NCI-H1105 (cell line): ENCODE results near the gene LHFPL2.

Experiments used
- DNase-seq: peaks from one replicate; lab custom pipeline; 2025; lab: John Stamatoyannopoulos, UW

The LHFPL2 gene

DNA sequence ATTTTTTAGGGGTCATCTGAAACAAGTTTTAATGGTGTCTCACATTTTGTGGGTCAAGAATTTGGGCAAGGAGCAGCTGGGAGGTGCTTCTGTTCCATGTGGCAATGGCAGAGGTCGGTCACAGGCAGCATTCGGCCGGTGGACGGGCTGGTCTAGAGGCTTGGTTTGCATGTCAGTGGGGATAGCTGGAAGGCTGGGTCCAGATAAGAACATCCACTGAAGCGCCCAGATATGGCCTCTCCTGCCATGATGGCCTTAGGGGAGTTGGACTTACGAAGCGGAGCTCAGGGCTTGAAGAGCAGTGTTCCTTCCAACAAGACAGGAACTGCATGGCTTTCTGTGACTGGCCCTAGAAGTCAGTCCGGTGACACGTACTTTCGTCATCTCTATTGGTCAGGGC lies 30.3 kb downstream of the LHFPL2 start:
- no peak for DNase-seq

DNA sequence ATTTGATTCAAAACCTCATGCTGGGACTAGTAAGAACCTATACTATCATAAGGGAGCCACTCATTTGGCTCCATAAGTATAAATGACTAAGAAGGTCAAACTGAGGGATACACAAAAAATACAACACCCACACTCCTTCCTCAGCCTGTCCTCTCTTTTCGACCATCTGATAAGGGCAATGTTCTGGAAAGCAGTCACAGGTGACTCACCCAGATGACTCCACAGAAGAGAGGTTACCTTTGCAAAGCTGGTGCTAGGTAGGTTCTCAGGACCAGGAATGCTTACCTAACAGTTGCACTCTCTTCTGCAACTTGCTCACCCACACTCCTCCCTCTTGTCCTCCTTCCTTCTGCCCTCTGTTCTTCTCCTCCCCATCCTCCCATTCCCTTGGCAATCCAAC lies 32.9 kb downstream of the LHFPL2 start:
- DNase-seq: no peak

DNA sequence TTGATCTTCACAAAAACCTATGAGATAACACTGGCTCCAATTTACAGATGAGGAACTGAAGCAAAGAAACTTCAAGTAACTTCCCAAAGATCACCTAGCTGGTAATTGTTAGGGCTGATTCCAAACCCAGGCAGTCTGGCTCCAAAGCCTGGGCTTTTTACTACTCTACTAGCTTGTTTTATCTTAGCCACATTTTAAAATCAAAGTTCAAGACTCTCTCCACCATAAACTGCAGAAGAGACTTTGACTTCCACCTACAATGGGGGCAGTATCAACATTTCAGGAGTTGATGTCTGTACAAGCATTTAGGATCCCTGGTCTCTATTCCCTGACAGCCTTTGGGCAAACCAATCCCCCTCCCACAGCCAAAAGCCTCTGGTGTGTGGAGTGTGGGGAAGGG lies 33.8 kb downstream of the LHFPL2 start:
- DNase-seq: no peak

DNA sequence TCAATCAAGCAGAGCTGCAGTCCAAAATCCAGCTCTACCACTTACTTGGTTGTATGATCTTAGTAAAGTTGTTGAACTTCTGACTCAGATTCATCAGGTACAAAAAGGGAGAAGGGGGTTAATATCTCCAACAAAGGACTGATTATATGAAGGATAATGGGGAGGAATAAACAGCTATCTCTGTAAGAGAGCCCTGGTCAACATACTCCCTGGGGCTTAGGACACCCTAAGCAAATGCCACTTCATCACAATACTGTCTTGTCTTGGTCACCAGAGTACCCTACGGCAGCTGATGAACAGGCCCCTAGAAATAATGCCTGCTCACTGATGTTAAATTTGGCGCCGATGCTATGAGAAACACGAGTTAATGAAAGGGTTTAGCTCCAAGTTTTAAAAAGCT lies 34.8 kb downstream of the LHFPL2 start:
- no peak for DNase-seq

DNA sequence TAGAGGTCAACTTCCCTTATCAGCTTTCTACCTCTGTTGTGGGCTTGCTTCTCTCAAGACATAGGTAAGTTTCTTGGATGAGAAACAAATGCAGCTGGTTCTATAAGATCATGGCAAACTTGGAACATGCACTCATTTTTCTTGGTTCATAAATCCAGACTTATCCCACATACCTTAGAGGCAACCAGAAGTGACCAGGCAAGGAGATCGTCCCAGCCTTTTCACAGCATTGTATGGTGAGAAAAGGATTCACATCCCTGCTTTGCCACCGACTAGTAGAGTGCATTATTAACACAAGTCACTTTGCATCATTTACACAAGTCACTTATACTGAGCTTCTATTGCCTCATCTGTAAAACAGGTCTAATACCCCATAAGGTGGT lies 35.4 kb downstream of the LHFPL2 start:
- DNase-seq: no peak

DNA sequence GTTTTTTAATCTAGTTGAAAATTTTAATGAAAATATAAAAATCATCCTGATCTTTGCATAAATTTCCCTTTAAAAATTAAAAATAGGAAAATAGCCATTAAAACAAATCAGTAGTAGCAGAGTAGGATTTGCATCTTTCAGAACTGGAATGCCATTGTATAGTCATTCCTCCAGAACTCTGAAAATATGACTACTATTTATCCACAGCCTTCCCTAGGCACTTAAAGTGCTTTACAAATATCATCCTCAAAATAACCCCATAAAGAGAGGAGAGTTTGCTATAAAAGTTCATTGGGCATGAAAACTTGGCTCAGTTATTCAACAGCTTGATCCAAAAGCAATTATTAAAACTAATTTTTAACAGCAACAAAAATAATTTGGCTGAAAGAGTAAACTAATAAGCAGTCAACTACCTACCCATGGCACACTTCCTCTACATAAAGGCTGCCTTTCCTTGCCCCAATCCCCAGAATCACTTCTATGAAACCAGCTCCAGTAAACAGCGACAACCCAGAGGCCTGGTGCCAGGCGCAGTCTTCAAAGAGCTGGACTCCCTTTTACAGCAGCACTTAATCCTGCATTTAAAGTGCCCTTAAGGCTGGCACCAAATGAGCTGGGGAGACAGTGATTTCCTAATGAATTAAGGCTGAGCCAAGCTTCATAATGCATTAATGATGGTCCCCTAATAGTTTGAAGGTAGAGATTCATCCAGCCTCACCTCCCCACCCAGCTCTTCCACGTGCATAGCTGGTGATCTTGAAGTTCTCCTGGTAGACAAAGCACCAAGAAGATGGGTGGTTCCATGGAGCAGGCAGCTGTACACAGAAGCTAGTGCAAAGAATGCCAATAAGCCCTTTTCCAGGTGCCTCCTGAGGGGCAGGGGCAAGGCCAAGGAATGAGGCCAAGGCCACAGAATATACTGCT lies 36.1 kb downstream of the LHFPL2 start:
- no peak for DNase-seq

DNA sequence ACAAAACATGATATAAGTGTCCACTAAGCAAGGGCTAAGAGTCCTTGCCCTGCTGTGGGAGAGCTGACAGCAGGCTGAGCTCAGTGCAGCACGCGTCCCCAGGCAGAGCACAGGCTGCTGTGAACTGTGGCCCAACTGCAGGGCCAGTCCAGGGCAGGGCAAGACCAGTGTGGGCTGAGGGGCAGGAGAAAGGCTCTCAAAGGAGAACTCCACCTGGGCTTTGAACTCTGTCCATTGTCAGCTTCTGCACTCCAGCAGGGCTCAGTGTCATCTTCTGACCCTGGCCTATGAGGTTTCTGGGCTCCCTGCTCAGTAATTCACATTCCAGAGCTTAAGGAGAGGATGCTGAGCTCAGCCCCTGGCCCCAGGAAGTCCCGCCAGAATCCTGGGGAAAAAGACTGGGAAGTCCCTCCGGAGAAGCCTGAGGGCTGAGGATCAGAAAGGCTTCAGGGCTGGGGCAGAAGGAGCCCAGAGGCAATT lies 37.4 kb downstream of the LHFPL2 start:
- no peak for DNase-seq

DNA sequence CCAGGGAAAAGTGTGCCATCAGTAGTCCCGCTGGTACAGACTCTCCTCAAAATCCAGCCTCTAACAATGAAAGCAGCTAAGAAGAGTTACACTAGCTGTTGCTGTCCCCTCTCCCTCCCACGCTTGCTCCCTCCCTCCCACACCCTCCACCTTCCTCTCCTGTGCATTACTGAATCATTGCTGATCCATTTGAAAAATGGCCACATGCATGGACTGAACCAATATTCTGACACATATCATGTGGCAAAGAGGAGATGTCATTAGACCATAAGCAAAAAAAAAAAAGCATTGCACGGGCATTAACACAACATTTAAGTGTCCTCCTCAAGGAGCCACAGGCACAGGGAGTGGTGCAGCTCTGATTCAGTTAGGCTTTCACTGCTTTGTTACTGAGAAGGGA lies 37.9 kb downstream of the LHFPL2 start:
- DNase-seq: no peak

DNA sequence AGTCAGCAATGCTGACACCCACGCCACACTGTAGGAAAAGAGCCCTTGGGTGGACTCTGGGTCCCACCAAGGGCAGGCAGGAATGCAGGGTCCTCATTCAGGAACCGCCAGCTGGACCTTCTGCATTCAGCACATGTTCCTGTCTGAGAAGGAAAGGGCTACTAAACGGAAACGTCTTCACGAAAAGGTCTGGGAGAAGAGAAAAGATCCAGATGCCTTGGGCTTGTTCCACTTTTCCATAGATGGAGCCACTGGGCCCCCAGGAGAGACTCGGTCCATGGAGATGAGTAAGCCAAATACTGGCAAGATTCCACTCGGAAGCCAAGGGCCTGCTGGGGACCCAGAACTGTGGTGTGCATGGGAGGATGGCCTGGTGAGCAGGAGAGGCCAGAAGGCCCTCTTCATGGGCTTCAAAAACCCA lies 38.4 kb downstream of the LHFPL2 start:
- DNase-seq: no peak

DNA sequence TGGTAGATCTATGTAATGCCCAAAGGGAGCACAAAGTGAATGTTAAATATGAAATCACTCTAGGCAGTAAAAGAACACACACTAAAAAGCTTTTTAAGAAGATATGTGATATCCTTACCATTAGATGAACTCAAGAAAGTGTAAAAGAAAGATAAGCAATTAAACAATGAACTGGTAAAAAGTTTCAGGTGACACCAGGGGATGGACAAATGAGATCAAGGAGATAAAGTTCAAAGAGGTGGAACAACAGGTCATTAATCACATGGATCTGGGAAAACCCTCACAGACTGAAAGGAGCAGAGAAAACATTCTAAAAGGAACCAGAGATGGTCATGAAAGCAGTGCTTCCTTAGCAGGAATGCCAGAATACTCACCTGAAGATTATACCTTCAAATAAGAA lies 40.7 kb downstream of the LHFPL2 start:
- no peak for DNase-seq

DNA sequence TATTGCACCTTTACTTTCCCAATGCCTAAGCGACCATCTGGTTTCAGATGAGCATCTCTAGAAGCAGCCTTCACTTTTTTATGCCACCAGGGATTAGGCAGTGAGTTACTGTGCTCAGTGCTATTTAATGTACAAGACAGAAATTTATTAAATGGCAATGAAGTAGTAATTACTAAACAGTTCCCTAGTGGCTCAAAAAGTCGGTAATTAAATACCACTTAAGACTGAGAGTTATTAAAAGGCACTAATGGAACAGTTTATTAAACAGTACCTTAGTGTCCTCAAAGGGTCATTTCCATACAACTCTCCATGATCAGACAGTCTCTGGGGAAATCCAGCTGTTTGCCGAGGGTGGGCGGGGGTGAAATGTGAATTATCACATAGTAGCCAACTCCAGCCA lies 42.3 kb downstream of the LHFPL2 start:
- DNase-seq: no peak

DNA sequence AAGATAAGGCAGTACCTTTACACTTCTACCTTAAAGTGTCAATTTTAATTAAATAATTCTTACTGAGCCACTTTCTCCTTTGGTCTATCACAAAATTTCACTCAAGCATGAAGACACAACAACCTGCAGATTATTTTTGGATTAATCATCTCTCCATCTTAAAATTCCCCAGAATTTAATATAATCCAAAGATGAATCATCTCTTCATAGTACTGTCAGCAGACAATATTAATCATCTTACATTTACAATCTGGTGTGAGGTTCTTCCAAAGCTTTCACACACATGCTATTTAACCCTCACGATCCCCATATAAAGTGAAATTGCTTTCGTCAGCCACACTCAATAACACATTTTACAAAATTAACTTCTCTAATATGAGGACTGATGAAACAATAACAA lies 43.0 kb downstream of the LHFPL2 start:
- DNase-seq: no peak

DNA sequence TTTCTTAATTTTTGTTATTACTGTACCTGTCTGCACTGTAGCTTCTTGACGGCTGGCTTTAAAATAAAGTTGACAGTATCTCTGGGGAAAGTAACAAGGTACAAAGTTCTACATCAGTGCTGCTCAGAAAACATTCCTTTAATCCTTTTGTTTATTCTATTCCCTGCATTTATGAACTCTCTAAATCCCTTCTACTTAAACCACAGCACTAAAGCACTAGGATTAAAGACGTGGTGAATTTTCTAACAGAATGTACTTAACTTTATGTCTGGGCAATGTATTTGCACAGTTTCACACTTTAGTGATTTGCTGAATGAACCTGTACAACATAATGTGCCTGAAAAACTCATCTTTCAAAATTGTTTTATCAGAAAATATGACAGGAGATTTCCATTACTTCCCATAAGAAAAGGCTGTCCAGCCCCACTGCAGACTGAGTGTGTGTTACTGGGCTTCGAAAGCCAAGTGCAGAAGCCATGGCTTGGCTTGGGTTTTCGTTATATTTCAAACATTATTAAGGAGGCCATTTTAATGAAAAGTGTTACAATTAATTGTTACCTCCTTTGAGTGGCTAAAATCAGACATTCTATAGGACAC lies 43.8 kb downstream of the LHFPL2 start:
- no peak for DNase-seq

DNA sequence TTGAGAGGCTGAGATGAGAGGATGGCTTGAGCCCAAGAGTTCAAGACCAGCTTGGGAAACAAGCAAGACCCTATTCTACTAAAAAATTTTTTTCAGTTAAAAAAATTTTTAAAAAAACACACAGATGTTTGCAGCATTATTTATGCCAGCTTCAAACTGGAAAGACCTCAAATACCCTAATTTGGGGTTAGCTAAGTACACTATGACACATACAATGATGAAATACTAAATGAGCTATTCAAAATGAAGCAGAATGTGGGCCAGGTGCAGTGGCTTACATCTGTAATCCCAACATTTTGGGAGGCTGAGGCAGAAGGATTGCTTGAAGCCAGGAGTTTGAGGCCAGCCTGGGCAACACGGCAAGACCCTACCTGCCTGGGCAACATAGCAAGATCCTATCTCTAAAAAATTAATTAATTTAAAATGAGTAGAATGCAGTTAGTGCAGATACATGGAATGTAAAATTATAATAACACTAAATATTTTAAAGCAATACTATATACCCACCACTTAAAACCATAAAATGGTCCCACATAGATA lies 44.9 kb downstream of the LHFPL2 start:
- no peak for DNase-seq

DNA sequence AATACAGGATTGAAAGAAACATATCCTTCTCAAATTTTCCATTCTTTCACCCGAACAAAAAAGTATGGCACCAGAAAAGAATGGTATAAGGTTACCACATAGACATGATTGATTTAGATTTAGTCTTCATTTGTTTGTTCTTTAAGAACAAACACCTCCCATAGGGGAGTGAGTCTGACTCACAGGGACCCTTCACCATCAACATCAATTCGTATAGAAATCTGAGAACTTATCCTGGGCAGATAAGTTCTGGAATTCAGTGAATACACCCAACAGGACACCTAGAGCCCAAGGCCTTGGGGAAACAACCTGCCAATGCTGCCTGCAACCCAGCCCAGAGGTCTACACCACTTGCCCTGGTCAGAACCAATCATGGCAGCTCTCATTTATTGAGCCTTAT lies 46.2 kb downstream of the LHFPL2 start:
- DNase-seq: no peak

DNA sequence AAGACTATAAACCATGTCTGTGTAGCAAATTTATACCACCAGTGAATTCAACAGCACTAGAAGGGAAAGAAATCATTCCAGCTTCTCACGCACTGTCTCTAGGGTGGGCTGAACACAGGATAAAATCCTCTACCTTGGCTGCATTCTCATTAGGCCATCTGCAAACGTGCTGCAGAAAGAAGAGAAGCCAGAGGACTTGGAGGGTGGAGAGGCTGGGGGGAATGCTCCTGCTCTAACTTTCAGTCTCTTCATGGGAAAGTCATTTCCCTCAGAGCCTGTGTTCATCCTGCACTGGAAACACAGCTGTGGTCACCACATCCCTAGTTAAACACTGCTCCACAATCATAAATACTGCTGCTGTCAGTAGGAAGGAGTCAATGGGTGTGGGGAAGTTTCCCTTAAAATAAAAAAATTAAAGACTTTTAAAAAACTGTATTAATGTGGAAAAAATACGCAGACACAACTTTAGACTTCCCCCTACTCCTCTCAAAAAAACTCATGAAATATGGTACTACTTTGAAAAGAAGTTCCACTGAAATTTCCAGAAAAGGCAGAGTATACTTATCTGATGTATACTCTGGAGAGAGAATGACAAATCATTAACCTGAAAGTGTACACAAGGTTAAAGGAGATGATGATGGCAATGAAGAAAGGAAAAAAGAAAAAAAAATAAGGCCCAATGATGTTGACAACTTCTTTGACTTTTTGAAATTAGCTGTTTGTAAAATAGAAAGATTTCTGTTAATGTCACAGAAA lies 46.8 kb downstream of the LHFPL2 start:
- no peak for DNase-seq

DNA sequence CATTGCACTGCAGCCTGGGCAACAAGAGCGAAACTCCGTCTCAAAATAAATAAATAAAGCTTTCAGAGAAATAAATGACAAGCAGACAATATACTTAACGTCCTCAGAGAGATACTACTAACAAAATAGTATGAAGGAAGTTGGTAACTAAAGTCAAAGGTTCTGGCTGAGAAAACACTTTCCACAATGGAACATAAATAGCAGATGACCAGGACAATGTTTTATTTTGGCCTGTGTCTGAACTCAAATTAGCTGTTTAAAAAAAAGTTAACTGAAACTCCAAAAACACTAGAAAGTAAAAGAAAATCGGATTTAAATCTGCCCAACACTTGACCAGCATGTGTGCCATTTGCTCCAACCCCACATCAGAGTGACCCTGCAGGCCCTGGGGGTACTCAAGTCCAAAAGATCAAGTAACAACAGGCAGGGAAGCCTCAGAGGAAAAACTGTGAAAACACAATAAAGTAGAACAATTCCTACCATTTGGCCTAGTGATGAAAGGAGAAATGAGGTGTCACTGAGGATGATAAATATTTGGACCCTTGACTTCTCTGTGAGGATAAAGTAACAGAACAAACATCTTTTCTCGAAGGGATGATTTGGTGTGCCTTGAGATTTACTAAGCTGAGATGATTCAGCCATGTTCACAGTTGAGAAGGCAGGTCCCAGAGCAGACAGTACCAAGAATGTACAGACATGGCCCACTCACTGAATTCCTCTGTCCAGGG lies 47.7 kb downstream of the LHFPL2 start:
- DNase-seq: no peak

DNA sequence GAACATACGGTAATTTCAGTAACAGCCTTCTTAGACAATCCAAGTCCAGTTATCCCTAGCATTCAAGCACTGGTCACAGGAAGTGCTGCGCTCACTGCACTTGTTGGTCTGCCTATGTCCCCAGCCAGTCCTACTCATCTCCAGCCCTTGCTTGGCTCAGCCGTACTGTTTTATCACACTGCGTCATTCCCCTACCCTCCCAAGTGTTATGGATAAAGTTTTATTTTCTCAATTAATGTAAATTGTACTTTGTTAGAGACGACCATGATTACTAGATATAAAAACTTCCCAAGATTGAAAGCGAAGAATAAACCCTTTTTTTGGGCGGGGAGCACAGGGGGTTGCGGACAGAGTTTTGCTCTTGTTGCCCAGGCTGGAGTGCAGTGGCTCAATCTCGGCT lies 49.6 kb downstream of the LHFPL2 start:
- no peak for DNase-seq

DNA sequence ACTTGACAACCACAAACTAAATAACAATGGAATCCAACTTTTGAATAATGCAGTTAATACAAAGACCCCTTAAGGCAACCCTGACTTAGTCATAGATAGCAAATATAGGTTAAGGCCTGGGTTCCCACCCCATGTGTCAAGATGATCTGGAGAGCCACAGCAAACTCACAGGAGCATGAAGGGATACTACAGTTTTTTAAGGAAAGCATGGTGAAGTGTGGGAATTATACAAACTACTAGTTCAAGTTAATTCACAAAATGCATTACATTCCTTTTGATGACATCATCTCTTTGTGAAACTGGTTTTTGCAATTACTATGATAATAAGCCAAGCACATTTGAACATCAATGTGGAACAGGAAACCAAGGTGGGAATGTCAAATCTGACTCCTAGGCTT lies 50.6 kb downstream of the LHFPL2 start:
- DNase-seq: no peak

DNA sequence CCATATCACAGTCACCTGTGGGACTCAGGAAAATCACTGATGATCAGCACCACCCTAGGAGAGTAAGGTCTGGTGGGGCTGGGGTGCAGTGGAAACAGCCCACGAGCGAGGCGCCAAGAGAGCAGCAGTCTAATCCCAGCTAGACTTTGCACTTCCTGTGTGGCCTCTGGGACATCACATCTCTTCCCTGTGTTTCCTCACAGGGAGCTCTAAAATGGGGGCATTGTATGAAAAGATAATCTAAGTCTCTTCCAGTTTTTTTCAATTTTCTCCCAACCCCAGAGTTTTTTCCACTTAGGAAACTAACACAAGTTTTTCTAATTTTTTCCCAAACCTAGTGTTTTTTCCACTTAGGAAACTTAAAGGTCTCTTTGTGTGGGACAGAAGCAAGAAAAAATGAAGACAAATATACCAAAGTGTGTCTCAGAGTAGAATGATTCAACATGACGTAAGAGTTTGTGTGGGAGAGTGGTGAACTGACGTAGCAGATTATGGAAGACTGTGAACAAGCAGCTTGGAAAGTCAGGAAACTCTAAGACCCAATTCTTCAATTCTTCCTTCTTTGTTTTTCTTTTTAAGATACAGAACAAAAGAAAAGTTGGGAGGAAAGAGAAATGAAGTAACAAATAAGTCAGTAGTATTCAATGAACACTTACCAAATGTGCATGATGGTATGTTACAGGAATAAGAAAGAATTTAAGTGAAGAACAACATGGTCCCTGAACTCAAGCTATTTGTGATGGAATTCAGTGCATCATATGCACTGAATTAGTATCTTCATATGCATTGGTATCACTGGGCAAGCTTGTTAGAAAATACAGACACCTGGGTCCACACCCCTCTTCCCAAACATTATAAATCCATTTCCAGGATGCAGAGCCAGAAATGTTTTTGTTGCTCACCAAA lies 51.3 kb downstream of the LHFPL2 start:
- DNase-seq: no peak

DNA sequence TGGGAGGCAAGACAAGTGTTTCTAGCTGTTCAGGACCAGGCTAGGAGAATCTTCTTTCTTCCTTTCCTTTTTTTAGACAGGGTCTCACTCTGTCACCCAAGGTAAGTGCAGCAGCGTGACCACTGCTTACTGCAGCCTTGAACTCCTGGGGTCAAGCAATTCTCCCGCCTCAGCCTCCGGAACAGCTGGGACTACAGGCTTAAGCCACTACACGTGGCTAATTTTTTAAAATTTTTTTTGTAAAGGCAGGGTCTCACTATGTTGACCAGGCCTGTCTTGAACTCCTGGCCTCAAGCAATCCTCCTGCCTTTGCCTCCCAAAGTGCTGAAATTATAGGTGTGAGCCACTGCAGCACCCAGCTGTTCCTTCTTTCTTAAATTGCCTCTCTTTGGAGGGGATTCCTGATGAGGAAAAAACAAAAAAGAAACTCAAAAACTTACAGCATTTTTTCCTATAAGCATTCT lies 53.1 kb downstream of the LHFPL2 start:
- DNase-seq: no peak
